Measurements from ENCODE around the gene SP6. TPM values are rescaled to one million over a fixed set of nuclear protein-coding genes. Genes with fewer than 3 reads are reported as not detected.

The SP6 gene
- total RNA-seq, 1 experiment from 2014 or later: not detected

GRCh38 chr17:47852113-47852949 lies 1.4 kb upstream of the SP6 start:
- Histone ChIP-seq H3K79me2 (ENCODE audit: low read length) (no peaks in the 10 kb centered on the region), H3K36me3 (ENCODE audit: insufficient read depth, low read length) (no peaks in the 10 kb centered on the region), H3K4me3 (ENCODE audit: low read length) (no peak overlapping the region), H3K27me3 (ENCODE audit: low read length) (no peaks in the 10 kb centered on the region), H4K20me1 (ENCODE audit: insufficient read depth, low read depth, low read length) (peaks cover 4% of the 10 kb centered on the region; the same call in 1 of the 2 replicates), H3K4me2 (ENCODE audit: low read depth, low read length, poor library complexity, severe bottlenecking) (no peak overlapping the region), H3K9me2 (replicated peaks; ENCODE audit: insufficient read depth, low read length) (no peaks in the 10 kb centered on the region), H3K9ac (ENCODE audit: low read length) (no peak overlapping the region), H3K27ac (ENCODE audit: low read length) (no peak overlapping the region), H3K4me1 (ENCODE audit: low read length) (peaks cover 5% of the 10 kb centered on the region; the same call in 1 of the 2 replicates), H2AFZ (ENCODE audit: low read length) (no peak overlapping the region), H3K9me3 (ENCODE audit: low read length) (no peaks in the 10 kb centered on the region)
- no peak for DNase-seq

GRCh38 chr17:47851764-47852112 lies 775 bp upstream of the SP6 start:
- no peak overlapping the region for H3K27ac ChIP-seq (ENCODE audit: low read length)
- H3K27me3 ChIP-seq (ENCODE audit: low read length): no peaks in the 10 kb centered on the region
- no peak overlapping the region for H2AFZ ChIP-seq (ENCODE audit: low read length)
- no peaks in the 10 kb centered on the region for H3K9me2 ChIP-seq (replicated peaks; ENCODE audit: insufficient read depth, low read length)
- no peaks in the 10 kb centered on the region for H3K9me3 ChIP-seq (ENCODE audit: low read length)
- H3K4me2 ChIP-seq (ENCODE audit: low read depth, low read length, poor library complexity, severe bottlenecking): no peak overlapping the region
- peaks cover 5% of the 10 kb centered on the region; the same call in 1 of the 2 replicates for H3K4me1 ChIP-seq (ENCODE audit: low read length)
- peaks cover 4% of the 10 kb centered on the region; the same call in 1 of the 2 replicates for H4K20me1 ChIP-seq (ENCODE audit: insufficient read depth, low read depth, low read length)
- H3K36me3 ChIP-seq (ENCODE audit: insufficient read depth, low read length): no peaks in the 10 kb centered on the region
- no peak for DNase-seq
- H3K4me3 ChIP-seq (ENCODE audit: low read length): no peak overlapping the region
- H3K9ac ChIP-seq (ENCODE audit: low read length): no peak overlapping the region
- H3K79me2 ChIP-seq (ENCODE audit: low read length): no peaks in the 10 kb centered on the region

GRCh38 chr17:47850373-47850691 lies 631 bp downstream of the SP6 start:
- Histone ChIP-seq H4K20me1 (ENCODE audit: insufficient read depth, low read depth, low read length) (peaks cover 4% of the 10 kb centered on the region; the same call in 1 of the 2 replicates), H3K36me3 (ENCODE audit: insufficient read depth, low read length) (no peaks in the 10 kb centered on the region), H3K79me2 (ENCODE audit: low read length) (no peaks in the 10 kb centered on the region), H3K4me2 (ENCODE audit: low read depth, low read length, poor library complexity, severe bottlenecking) (no peak overlapping the region), H3K9me3 (ENCODE audit: low read length) (no peaks in the 10 kb centered on the region), H2AFZ (ENCODE audit: low read length) (no peak overlapping the region), H3K4me3 (ENCODE audit: low read length) (no peak overlapping the region), H3K9ac (ENCODE audit: low read length) (no peak overlapping the region), H3K27ac (ENCODE audit: low read length) (no peak overlapping the region), H3K9me2 (replicated peaks; ENCODE audit: insufficient read depth, low read length) (no peaks in the 10 kb centered on the region), H3K27me3 (ENCODE audit: low read length) (no peaks in the 10 kb centered on the region), H3K4me1 (ENCODE audit: low read length) (peaks cover 5% of the 10 kb centered on the region; the same call in 1 of the 2 replicates)
- no peak for DNase-seq

- Histone ChIP-seq H3K4me3 (ENCODE audit: low read length) (no peak overlapping the region), H3K4me1 (ENCODE audit: low read length) (peaks cover 5% of the 10 kb centered on the region; the same call in 1 of the 2 replicates), H4K20me1 (ENCODE audit: insufficient read depth, low read depth, low read length) (peaks cover 4% of the 10 kb centered on the region; the same call in 1 of the 2 replicates), H3K9me2 (replicated peaks; ENCODE audit: insufficient read depth, low read length) (no peaks in the 10 kb centered on the region), H3K27me3 (ENCODE audit: low read length) (no peaks in the 10 kb centered on the region), H3K27ac (ENCODE audit: low read length) (no peak overlapping the region), H3K79me2 (ENCODE audit: low read length) (no peaks in the 10 kb centered on the region), H3K4me2 (ENCODE audit: low read depth, low read length, poor library complexity, severe bottlenecking) (no peak overlapping the region), H3K36me3 (ENCODE audit: insufficient read depth, low read length) (no peaks in the 10 kb centered on the region), H3K9ac (ENCODE audit: low read length) (no peak overlapping the region), H2AFZ (ENCODE audit: low read length) (no peak overlapping the region), H3K9me3 (ENCODE audit: low read length) (no peaks in the 10 kb centered on the region)
- no peak for DNase-seq
Measured at GRCh38 chr17:47848198-47848513, 2.8 kb downstream of the SP6 start.

- H3K4me2 ChIP-seq (ENCODE audit: low read depth, low read length, poor library complexity, severe bottlenecking): no peak overlapping the region
- peaks cover 4% of the 10 kb centered on the region; the same call in 1 of the 2 replicates for H4K20me1 ChIP-seq (ENCODE audit: insufficient read depth, low read depth, low read length)
- no peak overlapping the region for H3K27ac ChIP-seq (ENCODE audit: low read length)
- H3K4me3 ChIP-seq (ENCODE audit: low read length): no peak overlapping the region
- no peak overlapping the region for H2AFZ ChIP-seq (ENCODE audit: low read length)
- no peaks in the 10 kb centered on the region for H3K27me3 ChIP-seq (ENCODE audit: low read length)
- H3K9me3 ChIP-seq (ENCODE audit: low read length): no peaks in the 10 kb centered on the region
- no peak overlapping the region for H3K9ac ChIP-seq (ENCODE audit: low read length)
- DNase-seq: no peak
- no peaks in the 10 kb centered on the region for H3K9me2 ChIP-seq (replicated peaks; ENCODE audit: insufficient read depth, low read length)
- peaks cover 8% of the 10 kb centered on the region for H3K4me1 ChIP-seq (ENCODE audit: low read length)
- no peaks in the 10 kb centered on the region for H3K36me3 ChIP-seq (ENCODE audit: insufficient read depth, low read length)
- no peaks in the 10 kb centered on the region for H3K79me2 ChIP-seq (ENCODE audit: low read length)
Measured at GRCh38 chr17:47847341-47848197, 3.4 kb downstream of the SP6 start.

- no peaks in the 10 kb centered on the region for H3K79me2 ChIP-seq (ENCODE audit: low read length)
- peaks cover 11% of the 10 kb centered on the region for H3K4me1 ChIP-seq (ENCODE audit: low read length)
- no peaks in the 10 kb centered on the region for H3K9me3 ChIP-seq (ENCODE audit: low read length)
- H3K9me2 ChIP-seq (replicated peaks; ENCODE audit: insufficient read depth, low read length): no peaks in the 10 kb centered on the region
- no peak overlapping the region for H3K4me2 ChIP-seq (ENCODE audit: low read depth, low read length, poor library complexity, severe bottlenecking)
- peaks cover 4% of the 10 kb centered on the region; the same call in 1 of the 2 replicates for H4K20me1 ChIP-seq (ENCODE audit: insufficient read depth, low read depth, low read length)
- H3K27me3 ChIP-seq (ENCODE audit: low read length): no peaks in the 10 kb centered on the region
- DNase-seq: no peak
- H3K9ac ChIP-seq (ENCODE audit: low read length): no peak overlapping the region
- no peaks in the 10 kb centered on the region for H3K36me3 ChIP-seq (ENCODE audit: insufficient read depth, low read length)
- no peak overlapping the region for H3K4me3 ChIP-seq (ENCODE audit: low read length)
- no peak overlapping the region for H3K27ac ChIP-seq (ENCODE audit: low read length)
- H2AFZ ChIP-seq (ENCODE audit: low read length): no peak overlapping the region
Measured at GRCh38 chr17:47846716-47847340, 4.1 kb downstream of the SP6 start.

GRCh38 chr17:47845716-47846075 lies 5.3 kb downstream of the SP6 start:
- Histone ChIP-seq H3K79me2 (ENCODE audit: low read length) (no peaks in the 10 kb centered on the region), H3K4me1 (ENCODE audit: low read length) (peaks cover 14% of the 10 kb centered on the region), H3K4me3 (ENCODE audit: low read length) (no peak overlapping the region), H3K27ac (ENCODE audit: low read length) (no peak overlapping the region), H3K9ac (ENCODE audit: low read length) (no peak overlapping the region), H3K4me2 (ENCODE audit: low read depth, low read length, poor library complexity, severe bottlenecking) (no peak overlapping the region), H2AFZ (ENCODE audit: low read length) (no peak overlapping the region), H3K27me3 (ENCODE audit: low read length) (no peaks in the 10 kb centered on the region), H3K36me3 (ENCODE audit: insufficient read depth, low read length) (no peaks in the 10 kb centered on the region), H3K9me3 (ENCODE audit: low read length) (no peaks in the 10 kb centered on the region), H3K9me2 (replicated peaks; ENCODE audit: insufficient read depth, low read length) (no peaks in the 10 kb centered on the region), H4K20me1 (ENCODE audit: insufficient read depth, low read depth, low read length) (peaks cover 4% of the 10 kb centered on the region; the same call in 1 of the 2 replicates)
- DNase-seq: no peak
